GM12873 (cell line): ENCODE measurements around the gene PCNX2.

Source experiments
- CTCF ChIP-seq: IDR thresholded peaks from 2 replicates; pipeline ENCODE4 v1.5.1; 2012; ENCODE audit warnings: low read depth, mild to moderate bottlenecking, moderate library complexity, low read length, control low read depth; ENCODE audit not compliant: insufficient read depth; ENCODE audit errors: missing control alignments

The PCNX2 gene

GRCh38 chr1:233111731-233112130 is 183.8 kb downstream of the PCNX2 start:
- no peak for TF ChIP-seq CTCF

GRCh38 chr1:233109096-233109495 is 186.4 kb downstream of the PCNX2 start:
- no peak for TF ChIP-seq CTCF

- no peak for TF ChIP-seq CTCF
These were observed 188.3 kb downstream of the PCNX2 start for GRCh38 chr1:233107130-233107660.

GRCh38 chr1:233105225-233105624 is 190.3 kb downstream of the PCNX2 start:
- no peak for TF ChIP-seq CTCF

GRCh38 chr1:233102341-233102740 is 193.2 kb downstream of the PCNX2 start:
- TF ChIP-seq CTCF: no peak

- no peak for TF ChIP-seq CTCF
These were observed 197.5 kb downstream of the PCNX2 start for GRCh38 chr1:233097959-233098580.

- no peak for TF ChIP-seq CTCF
These were observed 198.0 kb downstream of the PCNX2 start for GRCh38 chr1:233097546-233097945.
